Calu3 (cell line): ENCODE measurements around the gene QSOX1. TPM values are rescaled to one million over a fixed set of nuclear protein-coding genes. Genes with fewer than 3 reads are reported as not detected.

Source experiments
- BruUV-seq: library from RNA; stranded (reverse); fragments of 400-500 nt; replicated peaks from 2 replicates; lab custom pipeline; 2021; lab: Mats Ljungman, UMichigan
- CTCF ChIA-PET: fragments of 300-600 bp; sonication (Branson Sonifier 250); formaldehyde crosslinking; loops from one replicate; lab custom pipeline; 2022; ENCODE audit warnings: antibody characterized with exemption; lab: Charles Lee
- DNase-seq: peaks from one replicate; pipeline ENCODE4 v3.0.0; 2022
- H3K27ac Mint-ChIP-seq: one replicate; pipeline ENCODE4 v1.8.0; 2022; ENCODE audit warnings: mixed read lengths; ENCODE audit not compliant: unreplicated experiment
- H3K27me3 Mint-ChIP-seq: one replicate; pipeline ENCODE4 v1.8.0; 2022; ENCODE audit warnings: mixed read lengths; ENCODE audit not compliant: unreplicated experiment
- H3K36me3 Mint-ChIP-seq: one replicate; pipeline ENCODE4 v1.8.0; 2022; ENCODE audit warnings: mild to moderate bottlenecking, moderate library complexity, mixed read lengths; ENCODE audit not compliant: insufficient read depth, unreplicated experiment
- H3K4me1 Mint-ChIP-seq: one replicate; pipeline ENCODE4 v1.8.0; 2022; ENCODE audit warnings: mild to moderate bottlenecking, low read depth, mixed read lengths; ENCODE audit not compliant: unreplicated experiment
- H3K4me3 Mint-ChIP-seq: one replicate; pipeline ENCODE4 v1.8.0; 2022; ENCODE audit warnings: mild to moderate bottlenecking, low read depth, moderate library complexity, mixed read lengths; ENCODE audit not compliant: unreplicated experiment
- H3K9me3 Mint-ChIP-seq: one replicate; pipeline ENCODE4 v1.8.0; 2022; ENCODE audit warnings: low read depth, mixed read lengths; ENCODE audit not compliant: unreplicated experiment
- intact Hi-C: fragments of 100-400 bp; cut with micrococcal nuclease; formaldehyde crosslinking; loops from one replicate; pipeline ENCODE4 v1.10.0; 2022; ENCODE audit not compliant: unreplicated experiment
- total RNA-seq: library from RNA; stranded (reverse); gene quantifications from 2 replicates; pipeline ENCODE4 v1.2.3, GENCODE V29; 2022
- TF ChIP-seq, protein P1 (sequence below): fragments of 200-600 bp; IDR thresholded peaks from one replicate; pipeline ENCODE4 v1.8.0; 2022; ENCODE audit warnings: antibody characterized with exemption; ENCODE audit not compliant: unreplicated experiment

QSOX1 gene
- total RNA-seq, 1 experiment from 2014 or later: 462 TPM

DNA sequence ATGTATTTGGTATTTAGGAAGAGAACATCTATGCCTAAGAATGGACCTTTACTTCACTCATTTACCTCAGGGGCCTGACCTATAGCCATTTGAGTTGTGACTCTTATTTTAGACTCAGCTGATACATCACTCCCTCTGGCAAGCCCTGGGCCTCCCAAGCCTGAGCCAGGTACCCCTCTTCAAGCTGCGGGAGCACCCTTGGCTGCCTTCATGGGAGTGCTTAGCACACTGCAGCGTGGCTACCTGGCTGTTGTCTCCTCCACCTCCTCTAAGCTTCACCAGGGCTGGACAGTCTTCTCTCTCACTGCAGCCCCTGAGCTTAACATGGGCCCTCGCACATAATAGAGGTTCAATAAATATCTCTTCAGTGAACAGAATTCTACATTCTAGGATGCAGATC, 51.9 kb downstream of the QSOX1 start:
- no peak overlapping the region for H3K27ac Mint-ChIP-seq
- TF ChIP-seq, protein P1, sequence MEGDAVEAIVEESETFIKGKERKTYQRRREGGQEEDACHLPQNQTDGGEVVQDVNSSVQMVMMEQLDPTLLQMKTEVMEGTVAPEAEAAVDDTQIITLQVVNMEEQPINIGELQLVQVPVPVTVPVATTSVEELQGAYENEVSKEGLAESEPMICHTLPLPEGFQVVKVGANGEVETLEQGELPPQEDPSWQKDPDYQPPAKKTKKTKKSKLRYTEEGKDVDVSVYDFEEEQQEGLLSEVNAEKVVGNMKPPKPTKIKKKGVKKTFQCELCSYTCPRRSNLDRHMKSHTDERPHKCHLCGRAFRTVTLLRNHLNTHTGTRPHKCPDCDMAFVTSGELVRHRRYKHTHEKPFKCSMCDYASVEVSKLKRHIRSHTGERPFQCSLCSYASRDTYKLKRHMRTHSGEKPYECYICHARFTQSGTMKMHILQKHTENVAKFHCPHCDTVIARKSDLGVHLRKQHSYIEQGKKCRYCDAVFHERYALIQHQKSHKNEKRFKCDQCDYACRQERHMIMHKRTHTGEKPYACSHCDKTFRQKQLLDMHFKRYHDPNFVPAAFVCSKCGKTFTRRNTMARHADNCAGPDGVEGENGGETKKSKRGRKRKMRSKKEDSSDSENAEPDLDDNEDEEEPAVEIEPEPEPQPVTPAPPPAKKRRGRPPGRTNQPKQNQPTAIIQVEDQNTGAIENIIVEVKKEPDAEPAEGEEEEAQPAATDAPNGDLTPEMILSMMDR: no peak
- intact Hi-C loops: no loop called here
- H3K4me3 Mint-ChIP-seq: no peak overlapping the region
- CTCF ChIA-PET: interaction anchor here (0.6 kb wide), 1 partner anchor 1898 kb away, joined by 3 read pairs; no protein-coding TSS in a partner anchor
- H3K4me1 Mint-ChIP-seq: no peaks in the 10 kb centered on the region
- no peaks in the 10 kb centered on the region for H3K9me3 Mint-ChIP-seq
- no peaks in the 10 kb centered on the region for H3K36me3 Mint-ChIP-seq
- no TSS peak for BruUV-seq
- no peak for DNase-seq
- H3K27me3 Mint-ChIP-seq: peaks cover 11% of the 10 kb centered on the region

DNA sequence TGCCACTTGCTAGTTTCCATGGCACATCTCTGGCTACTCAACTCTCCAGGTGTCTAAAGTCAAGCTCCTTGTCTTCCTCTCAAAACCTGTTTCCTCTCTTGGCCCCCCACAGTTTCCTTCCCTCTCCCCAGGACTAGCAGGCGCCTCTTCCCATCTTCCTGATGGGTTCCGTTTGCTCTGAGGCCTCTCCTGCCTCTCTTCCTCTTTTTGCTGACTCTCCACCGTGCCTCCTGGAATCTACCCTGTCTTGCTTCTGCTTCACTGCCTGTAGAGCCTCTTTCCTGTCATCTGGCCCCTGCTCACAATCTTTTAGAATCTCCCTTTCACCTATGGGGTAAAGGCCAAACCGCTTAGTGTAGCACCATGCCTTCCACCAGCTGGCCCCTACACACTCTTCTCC, 53.6 kb downstream of the QSOX1 start:
- no peaks in the 10 kb centered on the region for H3K4me1 Mint-ChIP-seq
- DNase-seq: no peak
- CTCF ChIA-PET: no interaction called here

DNA sequence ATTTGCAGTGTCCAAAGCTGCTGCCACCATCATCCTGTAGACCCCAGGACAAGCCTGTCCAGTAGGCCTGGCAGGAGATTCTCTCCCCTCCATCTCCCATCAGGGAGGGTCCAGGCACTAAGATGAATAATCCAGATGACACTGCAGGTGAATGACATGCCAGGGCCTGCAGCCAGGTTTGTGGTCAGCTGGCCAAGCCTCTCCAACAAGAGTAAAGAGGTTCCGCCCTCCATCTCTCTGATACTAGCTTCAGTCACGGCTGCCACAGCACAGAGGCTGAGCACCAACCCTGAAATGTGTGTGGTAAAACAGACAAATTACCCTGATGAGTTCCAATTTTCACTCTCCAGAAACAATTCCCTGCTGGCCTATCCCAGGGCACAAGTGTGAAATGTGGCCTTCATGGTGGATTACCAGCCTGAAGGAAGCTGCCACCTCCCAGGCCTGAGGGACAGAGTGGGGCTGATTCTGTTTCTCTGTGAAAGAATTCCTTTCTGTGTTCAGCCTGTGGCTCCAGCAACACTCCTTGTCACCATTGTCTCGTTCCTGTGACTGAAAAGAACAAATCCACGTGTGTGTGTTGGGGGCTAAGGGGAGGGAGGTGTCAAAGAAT, 55.4 kb downstream of the QSOX1 start:
- TF ChIP-seq, protein P1: no peak
- BruUV-seq: no TSS peak
- CTCF ChIA-PET: interaction anchor here (1.1 kb wide), 1 partner anchor 43 kb away, joined by 3 read pairs; no protein-coding TSS in a partner anchor
- no peak overlapping the region for H3K4me3 Mint-ChIP-seq
- no peaks in the 10 kb centered on the region for H3K4me1 Mint-ChIP-seq
- no peaks in the 10 kb centered on the region for H3K9me3 Mint-ChIP-seq
- DNase-seq: no peak
- no peak overlapping the region for H3K27ac Mint-ChIP-seq
- peaks cover 13% of the 10 kb centered on the region for H3K27me3 Mint-ChIP-seq
- H3K36me3 Mint-ChIP-seq: no peaks in the 10 kb centered on the region
- intact Hi-C loops: no loop called here

More for the DNA sequence above, 53.6 kb downstream of the QSOX1 start:
- H3K9me3 Mint-ChIP-seq: no peaks in the 10 kb centered on the region
- H3K27ac Mint-ChIP-seq: no peak overlapping the region
- TF ChIP-seq, protein P1: no peak
- H3K27me3 Mint-ChIP-seq: peaks cover 13% of the 10 kb centered on the region
- H3K4me3 Mint-ChIP-seq: no peak overlapping the region
- no TSS peak for BruUV-seq
- no peaks in the 10 kb centered on the region for H3K36me3 Mint-ChIP-seq
- intact Hi-C loops: no loop called here

DNA sequence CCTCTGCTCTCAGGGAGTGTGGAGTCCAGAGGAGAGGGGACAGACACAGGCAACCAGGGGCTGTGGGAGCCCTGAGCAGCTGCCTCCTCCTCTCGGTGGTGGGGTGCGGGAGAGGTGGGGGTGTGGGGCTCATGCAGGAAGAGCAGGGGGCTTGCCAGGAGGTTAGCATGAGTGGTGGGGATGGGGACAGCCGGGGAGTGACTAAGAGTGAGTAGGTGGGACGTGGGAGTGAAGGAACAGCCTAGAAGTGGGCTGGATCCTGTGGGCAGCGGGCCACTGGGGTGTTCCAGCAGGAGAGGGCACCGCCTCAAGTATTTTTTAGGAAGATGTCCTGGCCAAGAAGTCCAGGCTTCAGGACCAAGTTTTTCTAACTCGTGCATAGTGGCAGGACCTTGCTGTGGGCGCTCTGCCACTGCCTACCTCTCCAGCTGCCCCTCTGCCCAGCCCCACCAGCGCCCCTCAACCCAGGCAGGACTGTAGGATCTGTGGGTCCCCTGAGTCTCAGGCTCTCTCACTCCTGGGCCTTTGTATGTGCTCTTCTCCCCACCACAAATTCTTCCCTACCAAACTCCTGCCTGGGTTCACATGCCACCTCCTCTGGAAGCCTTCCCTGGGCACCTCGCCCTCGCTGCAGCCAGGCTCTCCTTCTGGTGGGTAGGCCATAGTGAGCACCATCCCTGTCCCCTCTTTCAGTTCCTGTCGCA, 56.6 kb downstream of the QSOX1 start:
- CTCF ChIA-PET: no interaction called here
- intact Hi-C loops: no loop called here

More for the DNA sequence above, 56.6 kb downstream of the QSOX1 start:
- no peaks in the 10 kb centered on the region for H3K36me3 Mint-ChIP-seq
- H3K9me3 Mint-ChIP-seq: no peaks in the 10 kb centered on the region
- TF ChIP-seq, protein P1: no peak
- no peak overlapping the region for H3K4me3 Mint-ChIP-seq
- BruUV-seq: no TSS peak
- H3K27ac Mint-ChIP-seq: no peak overlapping the region
- H3K4me1 Mint-ChIP-seq: no peaks in the 10 kb centered on the region
- DNase-seq: no peak
- peaks cover 13% of the 10 kb centered on the region for H3K27me3 Mint-ChIP-seq
